WTC11 (cell line): ENCODE results near the gene C1orf226. TPM values are rescaled to one million over a fixed set of nuclear protein-coding genes. Genes with fewer than 3 reads are reported as not detected.

ENCODE experiments used
- ATAC-seq: fragments of 200-7000 bp; cut with Tn5 transposase; 2 replicates; pipeline ENCODE4 v1.10.0; 2021; ENCODE audit warnings: mild to moderate bottlenecking, moderate library complexity
- CTCF ChIA-PET: fragments of 300-600 bp; sonication (Branson Sonifier 250); formaldehyde crosslinking; loops from one replicate; lab custom pipeline; 2021; ENCODE audit warnings: antibody characterized with exemption; lab: Charles Lee
- POLR2A ChIA-PET: fragments of 350-600 bp; sonication (Branson Sonifier 250); formaldehyde crosslinking; loops from one replicate; lab custom pipeline; 2021; ENCODE audit warnings: antibody characterized with exemption; lab: Charles Lee
- DNase-seq: peaks from one replicate; pipeline ENCODE4 v3.0.0; 2021; ENCODE audit warnings: low spot score
- H3K27ac Mint-ChIP-seq: 2 replicates; pipeline ENCODE4 v1.8.0; 2021; ENCODE audit warnings: mixed read lengths
- H3K27me3 Mint-ChIP-seq: 2 replicates; pipeline ENCODE4 v1.8.0; 2021; ENCODE audit warnings: low read depth, mild to moderate bottlenecking, moderate library complexity, mixed read lengths
- H3K36me3 Mint-ChIP-seq: 2 replicates; pipeline ENCODE4 v1.8.0; 2021; ENCODE audit warnings: mixed read lengths
- H3K4me1 Mint-ChIP-seq: 2 replicates; pipeline ENCODE4 v1.8.0; 2022; ENCODE audit warnings: mixed read lengths
- H3K4me3 Mint-ChIP-seq: 2 replicates; pipeline ENCODE4 v1.8.0; 2021; ENCODE audit warnings: mild to moderate bottlenecking, moderate library complexity, mixed read lengths
- H3K9me3 Mint-ChIP-seq: 2 replicates; pipeline ENCODE4 v1.8.0; 2021; ENCODE audit warnings: mixed read lengths
- ATF1 ChIP-seq: sonication (generic); formaldehyde crosslinking; IDR thresholded peaks from 2 replicates; pipeline ENCODE4 v1.8.1; 2023; ENCODE audit warnings: mild to moderate bottlenecking, moderate library complexity, missing genetic modification reagents
- CBFB ChIP-seq: sonication (generic); formaldehyde crosslinking; IDR thresholded peaks from 2 replicates; pipeline ENCODE4 v1.8.1; 2022; ENCODE audit warnings: mild to moderate bottlenecking, low read depth, missing genetic modification reagents
- CREB1 ChIP-seq: sonication (generic); formaldehyde crosslinking; IDR thresholded peaks from 2 replicates; pipeline ENCODE4 v1.8.0; 2023; ENCODE audit warnings: mild to moderate bottlenecking, missing genetic modification reagents
- ETV6 ChIP-seq: sonication (generic); formaldehyde crosslinking; IDR thresholded peaks from 2 replicates; pipeline ENCODE4 v1.8.1; 2022; ENCODE audit warnings: mild to moderate bottlenecking, missing genetic modification reagents
- FOXJ3 ChIP-seq: sonication (generic); formaldehyde crosslinking; IDR thresholded peaks from 2 replicates; pipeline ENCODE4 v1.9.0; 2021; ENCODE audit warnings: missing genetic modification reagents, mild to moderate bottlenecking, borderline replicate concordance
- FOXP4 ChIP-seq: sonication (generic); formaldehyde crosslinking; IDR thresholded peaks from 2 replicates; pipeline ENCODE4 v1.8.0; 2022; ENCODE audit warnings: mild to moderate bottlenecking, missing genetic modification reagents
- GTF2I ChIP-seq: fragments of 250-450 bp; sonication (Bioruptor Pico); conservative IDR thresholded peaks from 2 replicates; pipeline ENCODE4 v1.4.0; 2021; ENCODE audit warnings: mild to moderate bottlenecking
- JUN ChIP-seq: sonication (generic); formaldehyde crosslinking; IDR thresholded peaks from 2 replicates; pipeline ENCODE4 v1.8.0; 2023; ENCODE audit warnings: mild to moderate bottlenecking, missing genetic modification reagents
- NR2C2 ChIP-seq: sonication (generic); formaldehyde crosslinking; IDR thresholded peaks from 2 replicates; pipeline ENCODE4 v1.8.0; 2022; ENCODE audit warnings: mild to moderate bottlenecking, missing genetic modification reagents
- OVOL2 ChIP-seq: fragments of 250-450 bp; sonication (Bioruptor Pico); IDR thresholded peaks from 2 replicates; pipeline ENCODE4 v1.9.0; 2021; ENCODE audit warnings: mild to moderate bottlenecking, borderline replicate concordance
- PRDM15 ChIP-seq: sonication (generic); formaldehyde crosslinking; IDR thresholded peaks from 2 replicates; pipeline ENCODE4 v1.8.0; 2022; ENCODE audit warnings: missing genetic modification reagents
- SP1 ChIP-seq: sonication (generic); formaldehyde crosslinking; conservative IDR thresholded peaks from 2 replicates; pipeline ENCODE4 v1.8.1; 2022; ENCODE audit warnings: missing genetic modification reagents
- STAT6 ChIP-seq: sonication (generic); formaldehyde crosslinking; conservative IDR thresholded peaks from 2 replicates; pipeline ENCODE4 v1.8.1; 2023; ENCODE audit warnings: mild to moderate bottlenecking, low read depth, missing genetic modification reagents, moderate library complexity
- ZMAT4 ChIP-seq: fragments of 250-450 bp; sonication (Bioruptor Pico); IDR thresholded peaks from 2 replicates; pipeline ENCODE4 v1.9.0; 2021; ENCODE audit warnings: mild to moderate bottlenecking
- ZNF263 ChIP-seq: sonication (generic); formaldehyde crosslinking; IDR thresholded peaks from 2 replicates; pipeline ENCODE4 v1.8.1; 2022; ENCODE audit warnings: low read depth, mild to moderate bottlenecking, moderate library complexity, missing genetic modification reagents
- ZNF317 ChIP-seq: sonication (generic); formaldehyde crosslinking; IDR thresholded peaks from 2 replicates; pipeline ENCODE4 v1.8.1; 2023; ENCODE audit warnings: low read depth, mild to moderate bottlenecking, moderate library complexity, missing genetic modification reagents, borderline replicate concordance
- ZNF532 ChIP-seq: fragments of 250-450 bp; sonication (Bioruptor Pico); IDR thresholded peaks from 2 replicates; pipeline ENCODE4 v1.9.0; 2021; ENCODE audit warnings: mild to moderate bottlenecking, borderline replicate concordance
- ZSCAN18 ChIP-seq: fragments of 250-450 bp; sonication (Bioruptor Pico); IDR thresholded peaks from 2 replicates; pipeline ENCODE4 v2.1.2; 2022; ENCODE audit warnings: mild to moderate bottlenecking, moderate library complexity
- total RNA-seq: library from RNA; stranded (reverse); gene quantifications from 3 replicates; pipeline ENCODE4 v1.2.3, GENCODE V29; 2021

The C1orf226 gene
- total RNA-seq, 1 experiment from 2014 or later, result 21.4 TPM

GRCh38 chr1:162374406-162374805 is 7.1 kb upstream of the C1orf226 start (continued):
- TF ChIP-seq PRDM15 (CRISPR knock-in tag) (no peak), ZNF532 (CRISPR knock-in tag) (no peak)

GRCh38 chr1:162375463-162375862 is 6.1 kb upstream of the C1orf226 start:
- H3K27me3 Mint-ChIP-seq, result no peaks in the 10 kb centered on the region
- no peak for ATAC-seq
- TF ChIP-seq ZMAT4 (CRISPR knock-in tag), result no peak
- no peak for TF ChIP-seq FOXJ3 (CRISPR knock-in tag)
- TF ChIP-seq, all 79 proteins: peak for 0
- Mint-ChIP-seq H3K27ac (no peak overlapping the region), H3K4me1 (no peaks in the 10 kb centered on the region), H3K36me3 (no peaks in the 10 kb centered on the region), H3K4me3 (no peak overlapping the region), H3K9me3 (no peaks in the 10 kb centered on the region)
- CTCF ChIA-PET, result interaction anchor here (0.6 kb wide), 1 partner anchor 320 kb away, joined by 3 read pairs; no protein-coding TSS in a partner anchor
- DNase-seq, result no peak
- POLR2A ChIA-PET, result no interaction called here

- Mint-ChIP-seq H3K36me3 (no peaks in the 10 kb centered on the region), H3K27me3 (no peaks in the 10 kb centered on the region), H3K9me3 (no peaks in the 10 kb centered on the region), H3K4me3 (no peak within 1 kb of the TSS), H3K4me1 (no peaks in the 10 kb centered on the region), H3K27ac (no peak within 1 kb of the TSS)
- ATAC-seq, result no peak
- POLR2A ChIA-PET, result no interaction called here
- no peak for DNase-seq
- CTCF ChIA-PET, result interaction anchor here (0.8 kb wide), 1 partner anchor 19 kb away, joined by 3 read pairs; no protein-coding TSS in a partner anchor
- TF ChIP-seq ZSCAN18 (CRISPR knock-in tag) (no peak), CBFB (no peak), ATF1 (CRISPR knock-in tag) (no peak), OVOL2 (CRISPR knock-in tag) (no peak), ZNF263 (CRISPR knock-in tag) (no peak), ZNF317 (CRISPR knock-in tag) (no peak), FOXP4 (CRISPR knock-in tag) (no peak), SP1 (CRISPR knock-in tag) (no peak), CREB1 (no peak), STAT6 (CRISPR knock-in tag) (no peak), NR2C2 (CRISPR knock-in tag) (no peak), GTF2I (CRISPR knock-in tag) (no peak), JUN (CRISPR knock-in tag) (no peak), ETV6 (no peak)
Measured at GRCh38 chr1:162376691-162377090, 4.8 kb upstream of the C1orf226 start, which contains the start of gene SPATA46. Gene SPATA46, minus strand, starts transcription at chr1:162376854. Its CDS starts 64 bp downstream, at chr1:162376790.
